GM19468 (cell line): ENCODE measurements around the gene IFT22.
"Not testable (repeated sequence)": the region's sequence is repeated elsewhere in the genome, so short reads cannot be mapped to it uniquely, and the experiment has no call there.

Source experiments
- ATAC-seq: cut with Tn5 transposase; IDR thresholded peaks from one replicate; pipeline ENCODE4 v1.9.1; 2021; ENCODE audit warnings: mild to moderate bottlenecking, moderate library complexity, moderate number of reproducible peaks; ENCODE audit not compliant: unreplicated experiment; ENCODE audit errors: extremely low read depth

IFT22 gene

DNA sequence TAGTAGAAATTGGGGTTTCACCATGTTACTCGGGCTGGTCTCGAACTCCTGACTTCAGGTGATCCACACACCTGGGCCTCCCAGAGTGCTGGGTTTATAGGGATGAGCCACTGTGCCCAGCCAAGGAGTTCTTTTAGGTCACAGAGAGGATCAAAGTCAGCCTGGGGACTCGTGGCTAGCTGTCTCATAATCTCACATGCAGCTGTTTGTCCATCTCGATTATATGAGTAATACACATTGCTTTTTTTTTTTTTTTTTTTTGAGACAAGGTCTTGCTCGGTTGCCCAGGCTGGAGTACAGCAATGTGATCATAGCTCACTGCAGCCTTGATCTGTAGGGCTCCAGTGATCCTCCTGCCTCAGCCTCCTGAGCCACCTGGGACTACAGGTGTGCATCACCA is 2.2 kb downstream of the IFT22 start:
- no peak for ATAC-seq

DNA sequence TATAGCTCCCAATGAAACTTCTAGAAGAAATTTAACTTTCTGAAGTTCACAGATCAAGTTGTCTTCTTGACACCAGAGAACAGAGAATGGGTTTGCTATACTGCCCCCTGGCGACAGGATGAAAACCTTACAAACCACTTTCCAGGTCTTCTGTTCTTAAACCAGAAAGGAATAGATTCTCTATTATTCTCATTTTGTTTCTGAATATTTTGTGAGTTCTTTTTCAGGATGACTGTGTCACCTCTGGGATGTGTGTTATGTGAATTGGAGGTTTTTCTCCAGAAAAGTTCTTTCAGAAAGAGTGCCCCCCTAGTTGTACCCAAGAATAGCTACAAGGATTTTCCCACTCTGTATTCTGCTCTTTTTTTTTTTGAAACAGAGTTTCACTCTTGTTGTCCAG is 6.3 kb downstream of the IFT22 start:
- no peak for ATAC-seq

DNA sequence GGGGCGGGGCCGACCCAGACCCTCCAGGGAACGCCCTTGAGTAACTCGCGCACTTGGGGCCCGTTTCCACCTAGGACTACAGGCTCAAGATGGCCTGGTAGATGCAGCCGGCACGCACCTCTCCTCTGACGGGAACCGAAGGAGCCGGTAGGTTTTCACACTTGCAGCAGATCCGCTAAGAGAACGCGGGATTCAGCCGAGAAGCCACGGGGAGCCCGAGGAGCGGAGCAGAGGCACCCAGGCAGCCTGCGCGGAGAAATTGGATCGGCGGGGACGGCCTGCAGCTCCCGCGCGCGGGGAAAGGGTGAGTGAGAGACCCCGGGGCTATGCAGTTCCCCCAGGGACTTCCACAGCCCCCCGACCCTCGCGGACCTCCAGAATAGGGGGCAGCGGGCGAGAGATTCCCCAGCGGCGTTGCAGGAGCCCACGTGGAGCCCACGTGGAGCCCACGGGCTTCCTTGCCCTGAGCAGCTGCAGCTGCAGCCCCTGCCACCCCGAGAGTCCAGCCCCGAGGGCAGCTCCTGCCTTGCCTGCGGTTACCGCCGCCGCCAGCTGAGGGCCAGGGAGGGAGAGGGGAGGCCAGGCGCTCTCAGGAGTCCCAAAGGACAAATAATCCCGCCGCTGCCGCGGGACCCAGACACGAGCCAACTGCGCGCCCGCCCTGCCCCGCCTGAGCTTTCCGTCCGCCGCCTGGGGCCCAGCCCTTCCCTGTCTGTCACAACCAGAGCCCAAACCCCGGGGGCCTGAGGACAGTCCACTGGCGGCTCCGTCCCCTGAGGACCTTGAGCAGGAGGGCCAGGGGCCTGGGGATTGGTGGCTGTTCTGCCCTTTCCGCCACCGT is 13.1 kb downstream of the IFT22 start:
- no peak for ATAC-seq

GRCh38 chr7:101306307-101306706 is 15.3 kb downstream of the IFT22 start:
- no peak for ATAC-seq

GRCh38 chr7:101303102-101303701 is 18.4 kb downstream of the IFT22 start:
- ATAC-seq: no peak

DNA sequence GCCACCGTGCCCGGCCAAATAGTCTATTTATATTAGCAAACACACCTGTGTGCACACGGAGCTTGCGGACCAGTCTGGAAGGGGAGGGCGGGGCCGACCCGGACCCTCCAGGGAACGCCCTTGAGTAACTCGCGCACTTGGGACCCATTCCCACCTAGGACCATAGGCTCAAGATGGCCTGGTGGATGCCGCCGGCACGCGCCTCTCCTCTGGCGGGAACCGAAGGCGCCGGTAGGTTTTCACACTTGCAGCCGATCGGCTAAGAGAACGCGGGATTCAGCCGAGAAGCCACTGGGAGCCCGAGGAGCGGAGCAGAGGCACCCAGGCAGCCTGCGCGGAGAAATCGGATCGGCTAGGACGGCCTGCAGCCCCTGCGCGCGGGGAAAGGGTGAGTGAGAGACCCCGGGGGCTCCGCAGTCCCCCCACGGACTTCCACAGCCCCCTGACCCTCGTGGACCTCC is 18.9 kb downstream of the IFT22 start:
- ATAC-seq: no peak

DNA sequence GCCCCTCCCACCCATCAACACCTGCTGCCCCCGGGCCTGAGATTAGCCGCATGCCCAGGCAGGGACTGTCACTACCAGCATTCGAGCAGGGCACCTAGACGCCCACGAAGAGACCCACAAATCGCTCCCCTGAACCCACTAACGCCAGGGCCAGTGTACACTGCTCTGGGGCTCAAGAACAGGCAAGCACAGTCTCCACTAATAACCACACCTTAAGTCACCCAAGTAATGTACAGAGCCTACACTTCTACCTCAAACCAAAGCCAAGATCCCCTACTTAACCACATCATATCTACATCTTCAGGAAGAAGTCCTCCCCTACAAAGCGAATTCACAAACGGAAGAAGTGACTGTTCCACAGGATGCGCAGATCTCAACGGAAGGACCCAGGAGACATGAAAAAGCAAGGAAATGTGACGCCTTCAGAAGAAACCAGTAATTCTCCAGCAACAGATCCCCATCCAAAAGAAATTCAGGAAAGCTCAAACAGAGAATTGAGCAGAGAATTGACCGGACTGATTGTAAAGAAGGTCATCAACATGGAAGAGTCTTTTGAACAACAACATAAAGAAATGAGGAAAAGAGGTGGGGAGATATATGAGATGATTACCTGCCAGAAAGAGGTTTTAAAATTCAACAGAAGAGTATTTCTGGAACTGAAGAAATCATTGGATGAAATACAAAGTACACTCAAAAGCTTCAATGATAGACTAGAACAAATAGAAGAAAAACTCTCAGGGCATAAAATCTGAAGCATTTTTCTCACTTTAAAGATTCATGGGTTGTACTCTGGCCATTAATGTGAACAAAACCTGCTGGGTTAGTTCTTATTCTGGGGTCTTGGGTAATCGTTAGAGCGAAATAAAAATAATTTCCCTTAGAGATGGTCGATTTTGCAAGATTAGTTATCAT is 20.9 kb downstream of the IFT22 start:
- ATAC-seq: no peak

- ATAC-seq: no peak
These were observed 21.8 kb downstream of the IFT22 start for GRCh38 chr7:101299511-101300464.

DNA sequence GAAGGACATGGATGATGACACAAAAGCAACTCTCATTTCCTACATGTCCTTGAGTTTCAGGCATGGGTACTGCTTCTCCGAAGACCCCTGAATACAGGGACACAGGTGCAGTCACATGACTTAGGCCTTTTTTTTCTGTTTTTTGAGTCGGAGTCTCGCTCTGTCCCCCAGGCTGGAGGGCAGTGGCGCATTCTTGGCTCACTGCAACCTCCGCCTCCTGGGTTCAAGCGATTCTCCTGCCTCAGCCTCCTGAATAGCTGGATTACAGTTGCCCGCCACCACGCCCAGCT is 26.8 kb downstream of the IFT22 start:
- ATAC-seq: no peak

DNA sequence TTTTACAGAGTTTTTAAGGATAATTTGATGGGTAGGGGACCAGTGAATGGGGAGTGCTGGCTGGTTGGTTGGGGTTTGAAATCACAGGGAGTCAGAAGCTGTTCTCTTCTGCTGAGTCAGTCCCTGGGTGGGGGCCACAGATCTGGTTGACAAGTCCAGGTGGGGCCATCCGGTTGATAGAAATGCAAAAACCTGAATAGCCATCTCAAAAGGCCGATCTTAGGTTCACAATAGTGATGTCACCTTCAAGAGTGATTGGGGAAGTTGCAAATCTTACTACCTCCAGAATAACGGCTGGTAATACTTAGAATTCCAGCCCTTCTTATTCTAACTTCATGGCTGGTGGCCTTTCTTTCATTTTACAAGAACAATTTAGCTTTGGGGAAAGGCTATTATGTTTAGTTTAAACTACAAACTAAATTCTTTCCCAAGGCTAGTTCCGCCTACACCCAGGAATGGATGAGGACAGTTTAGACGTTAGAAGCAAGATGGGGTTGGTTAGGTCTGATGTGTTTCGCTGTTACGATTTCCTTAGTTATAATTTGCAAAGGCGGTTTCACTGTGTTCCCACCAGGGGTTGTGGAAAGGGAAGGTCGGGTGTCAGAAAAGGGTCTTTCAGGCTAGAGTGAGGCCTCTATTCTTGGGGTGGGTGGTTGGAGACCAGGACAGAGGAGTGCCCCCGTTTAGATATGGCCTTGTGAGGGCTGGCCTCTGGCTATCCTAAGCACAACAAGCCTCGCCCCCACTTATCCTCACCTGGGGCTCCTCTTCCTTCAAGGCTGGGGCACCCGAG is 27.4 kb downstream of the IFT22 start:
- ATAC-seq: no peak

DNA sequence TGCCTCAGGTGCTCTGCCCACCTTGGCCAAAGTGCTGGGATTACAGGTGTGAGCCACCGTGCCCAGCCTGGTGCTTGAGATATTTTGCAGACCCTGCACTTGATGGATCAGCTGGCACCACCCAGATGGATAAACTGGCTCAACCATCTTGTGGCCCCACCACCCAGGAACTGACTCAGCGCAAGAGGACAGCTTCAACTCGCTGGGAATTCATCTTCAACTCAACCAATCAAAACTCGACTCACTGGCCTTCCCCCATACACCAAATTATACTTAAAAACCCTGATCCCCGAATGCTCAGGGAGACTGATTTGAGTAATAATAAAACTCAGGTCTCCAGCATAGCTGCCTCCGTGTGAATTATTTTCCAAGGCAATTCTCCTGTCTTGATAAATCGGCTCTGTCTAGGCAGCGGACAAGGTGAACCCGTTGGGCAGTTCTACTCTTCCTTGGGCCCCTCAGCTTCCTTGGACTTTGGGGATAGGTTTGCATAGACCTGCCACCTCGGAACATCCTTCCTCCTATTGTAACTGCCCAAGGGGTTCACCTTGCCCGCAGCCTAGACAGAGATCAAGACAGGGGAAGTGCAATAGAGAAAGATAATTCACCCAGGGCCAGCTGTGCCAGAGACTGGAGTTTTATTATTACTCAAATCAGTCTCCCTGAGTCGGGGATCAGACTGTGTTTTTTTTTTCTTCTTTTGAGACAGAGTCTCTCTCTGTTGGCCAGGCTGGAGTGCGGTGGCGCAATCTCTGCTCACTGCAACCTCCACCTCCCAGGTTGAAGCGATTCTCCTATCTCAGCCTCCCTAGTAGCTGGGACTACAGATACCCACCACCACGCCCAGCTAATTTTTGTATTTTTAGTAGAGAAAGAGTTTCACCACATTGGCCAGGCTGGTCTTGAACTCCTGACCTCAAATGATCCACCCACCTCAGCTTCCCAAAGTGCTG is 28.3 kb downstream of the IFT22 start:
- ATAC-seq: not testable (repeated sequence)

DNA sequence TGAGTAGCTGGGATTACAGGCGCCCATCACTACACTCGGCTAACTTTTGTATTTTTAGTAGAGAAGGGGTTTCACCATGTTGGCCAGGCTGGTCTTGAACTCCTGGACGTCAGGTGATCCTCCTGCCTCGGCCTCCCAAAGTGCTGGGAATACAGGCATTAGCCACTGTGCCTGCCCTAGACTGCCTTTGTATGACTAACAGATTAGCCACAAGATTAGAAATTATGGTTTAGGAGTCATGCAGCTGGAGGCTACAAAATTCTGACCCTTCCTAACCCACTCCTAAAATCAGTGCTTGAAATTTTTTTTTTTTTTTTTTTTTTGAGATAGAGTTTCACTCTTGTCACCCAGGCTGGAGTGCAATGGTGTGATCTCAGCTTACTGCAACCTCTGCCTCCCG is 29.0 kb downstream of the IFT22 start:
- ATAC-seq: not testable (repeated sequence)

- not testable (repeated sequence) for ATAC-seq
These were observed 31.2 kb downstream of the IFT22 start for GRCh38 chr7:101290186-101291037.

DNA sequence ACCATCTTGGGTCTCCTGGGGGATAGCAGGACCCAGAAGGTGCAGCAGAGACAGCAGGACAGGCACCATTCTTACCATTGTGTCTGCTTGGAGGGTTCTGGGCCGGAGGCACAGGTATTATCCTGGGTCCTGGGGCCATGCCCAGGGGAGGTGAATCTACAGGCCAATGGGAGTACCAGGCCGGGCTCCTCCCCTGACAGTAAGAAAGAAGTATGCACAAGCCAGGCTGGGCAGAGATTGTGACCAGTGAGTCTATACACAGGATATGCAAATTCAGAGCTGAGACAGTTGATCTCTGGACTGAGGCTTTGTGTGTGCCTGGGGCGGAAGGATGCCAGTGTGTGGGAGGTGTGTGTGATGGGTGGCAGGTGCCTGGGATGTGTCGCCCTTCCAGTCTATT is 31.9 kb downstream of the IFT22 start:
- ATAC-seq: not testable (repeated sequence)

DNA sequence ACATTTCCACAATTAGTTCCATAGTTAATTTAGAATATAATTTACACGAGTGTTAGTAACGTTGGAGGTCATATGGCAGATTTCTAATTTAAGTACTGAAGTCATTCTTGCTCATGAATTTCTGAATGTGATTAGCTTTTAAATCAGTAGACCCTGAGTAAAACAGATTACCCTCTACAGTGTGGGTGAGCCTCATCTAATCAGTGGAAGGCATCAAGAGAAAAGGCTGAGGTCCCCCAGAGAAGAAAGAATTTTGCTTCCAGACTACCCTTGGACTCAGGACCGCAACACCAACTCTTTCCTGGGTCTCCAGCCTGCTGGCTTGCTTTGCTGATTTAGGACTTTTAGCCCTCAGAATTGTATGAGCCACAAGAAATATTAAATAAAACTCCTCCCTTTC is 33.2 kb downstream of the IFT22 start:
- ATAC-seq: no peak

- no peak for ATAC-seq
These were observed 34.6 kb downstream of the IFT22 start for GRCh38 chr7:101287032-101287431.

GRCh38 chr7:101285880-101286279 is 35.7 kb downstream of the IFT22 start:
- not testable (repeated sequence) for ATAC-seq
